GM15510 (cell line): Measurements from ENCODE around the gene EPC1.

Experiments
- POLR2A ChIP-seq: IDR thresholded peaks from 3 replicates; pipeline ENCODE4 v1.6.1; 2011; ENCODE audit warnings: borderline replicate concordance; ENCODE audit not compliant: insufficient read length; ENCODE audit errors: extremely low read depth

EPC1 gene

DNA sequence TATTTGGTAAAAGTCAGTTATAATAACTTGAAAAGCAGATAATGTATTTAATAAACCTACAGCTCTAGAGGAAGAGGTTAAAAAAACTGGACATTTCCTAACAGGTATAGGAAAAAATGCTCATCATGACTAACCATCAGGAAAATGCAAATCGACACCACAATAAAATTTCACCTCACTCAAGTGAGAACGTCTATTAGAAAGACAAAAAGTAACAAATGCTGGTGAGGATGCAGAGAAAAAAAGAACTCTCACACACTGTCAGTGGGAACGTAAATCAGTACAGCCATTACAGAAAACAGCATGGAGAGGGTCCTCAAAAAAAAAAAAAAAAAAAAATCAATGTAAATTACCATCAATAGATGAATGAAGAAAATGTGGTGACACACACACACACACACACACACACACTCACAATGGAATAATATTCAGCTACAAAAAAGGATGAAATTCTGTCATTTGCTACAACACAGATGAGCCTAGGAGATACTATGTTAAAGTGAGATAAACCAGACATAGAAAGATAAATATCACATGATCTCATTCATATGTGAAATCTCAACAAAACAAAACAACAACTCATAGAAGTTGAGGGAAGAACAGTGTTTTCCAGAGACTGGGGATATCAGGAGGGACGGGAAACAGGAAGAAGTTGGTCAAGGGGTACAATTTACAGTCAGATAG, 20.1 kb downstream of the EPC1 start:
- TF ChIP-seq POLR2A = no peak

DNA sequence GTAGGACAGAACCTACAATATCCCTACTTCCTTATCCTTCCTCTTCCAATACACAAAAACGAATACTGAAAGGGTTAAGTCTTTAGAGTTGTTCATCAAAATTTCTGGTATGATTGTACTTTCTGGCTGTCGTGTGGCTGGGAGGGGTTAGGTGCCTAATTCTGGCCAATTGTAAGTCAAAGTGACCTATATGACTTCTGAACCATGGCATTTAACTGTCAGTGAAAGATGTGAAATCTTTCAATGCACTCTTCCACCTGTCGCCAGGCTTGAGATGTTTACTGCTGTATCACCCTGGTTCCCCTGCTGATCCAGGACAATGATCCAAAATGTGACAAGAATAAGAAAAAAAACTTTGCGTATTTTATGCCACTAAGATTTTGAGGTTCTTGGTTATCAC, 20.8 kb downstream of the EPC1 start:
- no peak for TF ChIP-seq POLR2A

DNA sequence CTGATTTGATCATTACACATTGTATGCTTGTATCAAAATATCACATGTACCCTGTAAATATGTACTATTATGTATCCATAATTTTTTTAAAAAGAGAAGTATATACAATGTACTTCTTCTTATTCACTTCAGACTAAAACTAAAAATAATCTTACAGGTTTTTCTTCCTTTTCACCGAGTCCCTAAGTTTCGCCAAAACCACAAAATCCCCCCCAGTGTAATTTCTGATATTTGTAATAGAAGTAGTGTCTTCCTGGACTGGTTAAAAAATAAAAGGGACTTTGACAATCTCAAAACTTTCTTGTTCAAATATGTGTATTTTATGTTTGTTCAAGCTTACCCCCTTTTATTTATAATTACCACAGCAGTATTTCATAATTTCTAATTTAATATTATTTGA, 23.9 kb downstream of the EPC1 start:
- TF ChIP-seq POLR2A = no peak

DNA sequence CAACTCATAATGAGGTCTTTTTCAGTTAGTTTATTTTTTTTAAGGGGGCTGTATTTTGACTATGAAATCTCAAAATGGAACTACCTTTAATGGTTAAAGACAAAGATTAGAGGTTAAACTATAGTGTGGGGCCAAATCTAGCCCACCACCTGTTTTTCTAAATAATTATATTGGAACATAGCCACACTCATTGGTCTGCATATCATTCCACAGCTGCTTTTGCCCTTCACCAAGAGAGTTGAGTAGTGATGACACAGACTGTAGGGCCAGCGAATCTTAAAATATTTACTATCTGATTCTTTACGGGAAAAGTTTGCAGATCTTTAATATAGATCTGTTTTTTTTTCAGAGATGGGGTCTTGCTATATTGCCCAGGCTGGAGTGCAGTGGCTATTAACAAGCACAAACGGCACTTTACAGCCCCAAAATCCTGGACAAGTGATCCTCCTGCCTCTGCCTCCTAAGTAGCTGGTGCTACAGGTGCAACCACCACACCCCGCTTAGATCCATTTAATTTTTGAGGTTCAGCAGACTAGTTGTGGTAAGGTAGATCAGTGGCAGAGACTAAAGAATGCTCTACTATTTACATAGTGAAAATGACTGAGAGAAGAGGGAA, 25.8 kb downstream of the EPC1 start:
- no peak for TF ChIP-seq POLR2A

DNA sequence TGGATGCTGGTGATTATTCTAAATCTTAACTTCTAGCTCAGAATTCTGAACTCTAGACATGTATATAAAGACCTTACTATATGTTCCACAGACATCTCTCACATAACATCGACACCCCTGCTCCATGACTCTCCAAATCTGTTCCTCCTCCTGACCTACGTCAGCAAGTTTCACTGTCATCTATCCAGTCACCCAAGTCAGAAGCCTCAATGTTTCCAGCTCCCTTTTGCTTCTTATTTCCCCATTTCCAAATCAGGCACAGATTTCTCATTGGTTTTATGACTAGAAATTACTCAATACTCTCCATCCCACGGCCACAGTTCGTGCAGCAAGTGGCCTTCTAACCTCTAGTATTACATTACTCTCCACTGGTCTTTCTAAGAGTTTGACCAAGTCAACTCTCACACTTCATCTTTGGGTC, 28.5 kb downstream of the EPC1 start:
- TF ChIP-seq POLR2A = no peak

DNA sequence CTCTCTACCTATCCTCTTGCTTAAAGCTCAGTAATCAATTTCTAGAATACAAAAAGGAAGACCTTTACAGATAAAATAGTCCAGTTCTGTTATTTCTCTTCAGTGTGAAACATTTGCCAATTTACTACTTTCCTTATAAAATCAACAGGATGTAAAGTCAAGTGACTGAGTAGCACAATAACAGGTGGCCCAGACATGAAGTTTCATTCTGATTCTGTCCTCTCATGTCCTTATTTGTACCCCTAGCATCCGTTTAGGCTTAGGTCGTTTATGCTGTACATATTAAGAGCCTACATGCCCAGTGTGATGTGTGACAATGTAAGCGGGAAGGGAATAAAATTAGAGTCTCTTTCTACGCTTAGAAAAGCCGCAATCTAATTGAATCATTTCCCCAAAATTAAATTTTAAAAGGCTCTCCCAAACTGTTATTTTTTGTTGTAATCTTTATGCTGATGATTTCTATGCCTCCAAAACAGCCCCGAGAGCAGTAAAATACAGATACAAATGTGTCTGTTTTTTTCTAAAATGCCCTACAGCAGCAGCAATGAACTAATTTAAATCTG, 29.1 kb downstream of the EPC1 start:
- no peak for TF ChIP-seq POLR2A

DNA sequence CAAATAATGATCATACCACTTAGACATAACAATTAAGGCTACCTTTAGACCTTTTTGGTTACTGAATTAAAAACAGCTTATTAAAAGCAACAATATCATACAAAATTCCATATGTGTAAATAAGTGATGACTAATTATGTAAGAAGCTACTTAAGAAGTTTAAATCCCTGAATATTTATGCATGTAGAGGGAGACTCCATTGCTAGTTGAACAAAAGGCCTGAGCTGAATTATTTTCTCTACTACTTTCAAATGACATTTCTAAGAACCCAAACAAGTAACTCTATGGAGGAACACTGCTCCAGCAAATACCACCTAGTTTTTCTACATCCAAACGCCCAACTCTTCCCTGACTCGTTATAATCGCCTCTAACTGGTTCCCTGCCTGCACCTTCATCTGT, 31.5 kb downstream of the EPC1 start:
- no peak for TF ChIP-seq POLR2A

DNA sequence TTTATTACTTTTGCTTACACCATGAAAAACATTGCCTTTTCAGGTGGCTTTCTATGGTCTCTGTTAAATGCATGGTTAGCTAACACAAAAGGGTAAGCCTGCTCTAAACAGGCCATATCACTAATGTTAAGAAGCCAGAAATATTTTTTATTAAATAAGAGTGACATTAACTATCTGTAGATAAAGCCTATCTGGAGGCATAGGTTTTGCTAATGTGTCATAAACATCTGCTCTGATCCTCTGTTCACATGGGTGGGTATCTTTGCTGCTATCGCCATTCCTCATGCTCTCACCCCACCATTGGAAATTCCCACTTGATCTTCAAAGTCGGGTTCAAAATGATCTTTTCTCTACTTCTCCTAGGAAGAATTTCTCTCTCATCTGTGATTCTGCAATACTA, 32.4 kb downstream of the EPC1 start:
- TF ChIP-seq POLR2A = no peak

DNA sequence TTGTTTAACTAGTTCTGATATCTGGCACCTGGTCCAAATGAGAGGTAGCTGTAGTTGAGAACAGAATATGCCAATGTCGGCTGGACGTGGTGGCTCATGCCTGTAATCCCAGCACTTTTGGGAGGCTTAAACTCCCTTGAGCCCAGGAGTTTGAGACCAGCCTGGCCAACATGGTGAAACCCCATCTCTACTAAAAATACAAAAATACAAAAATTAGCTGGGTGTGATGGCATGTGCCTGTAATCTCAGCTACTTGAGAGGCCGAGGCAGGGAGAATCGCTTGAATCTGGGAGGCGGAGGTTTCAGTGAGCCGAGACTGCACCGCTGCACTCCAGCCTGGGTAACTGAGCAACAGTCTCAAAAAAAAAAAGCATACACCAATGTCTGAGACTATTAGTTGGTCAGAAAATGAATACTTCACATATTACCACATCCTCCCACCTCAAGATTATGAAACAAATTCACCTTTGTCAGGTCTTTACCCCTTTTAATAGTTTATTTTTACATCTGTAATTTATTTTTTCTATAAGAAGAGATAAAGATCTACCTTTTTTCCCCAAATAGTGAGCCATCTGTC, 38.8 kb downstream of the EPC1 start:
- TF ChIP-seq POLR2A = no peak

DNA sequence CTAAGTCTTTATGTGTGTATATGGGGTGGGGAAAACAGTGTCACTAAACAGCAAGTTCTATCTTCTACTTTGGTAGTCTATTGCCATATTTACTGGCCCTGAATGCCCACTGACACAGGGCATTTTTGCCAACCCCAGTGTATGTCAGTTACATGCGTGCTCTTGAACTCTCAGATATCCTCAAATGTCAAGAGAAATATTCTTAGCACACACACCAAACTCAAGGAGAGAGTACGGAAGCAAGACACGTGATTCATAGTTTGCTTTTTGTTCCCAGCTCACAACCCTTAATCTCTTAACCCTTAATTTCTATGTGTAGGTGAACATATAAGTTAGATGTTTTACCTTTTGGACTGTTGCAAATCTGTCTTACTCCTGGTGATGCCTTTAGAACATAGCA, 39.3 kb downstream of the EPC1 start:
- no peak for TF ChIP-seq POLR2A

DNA sequence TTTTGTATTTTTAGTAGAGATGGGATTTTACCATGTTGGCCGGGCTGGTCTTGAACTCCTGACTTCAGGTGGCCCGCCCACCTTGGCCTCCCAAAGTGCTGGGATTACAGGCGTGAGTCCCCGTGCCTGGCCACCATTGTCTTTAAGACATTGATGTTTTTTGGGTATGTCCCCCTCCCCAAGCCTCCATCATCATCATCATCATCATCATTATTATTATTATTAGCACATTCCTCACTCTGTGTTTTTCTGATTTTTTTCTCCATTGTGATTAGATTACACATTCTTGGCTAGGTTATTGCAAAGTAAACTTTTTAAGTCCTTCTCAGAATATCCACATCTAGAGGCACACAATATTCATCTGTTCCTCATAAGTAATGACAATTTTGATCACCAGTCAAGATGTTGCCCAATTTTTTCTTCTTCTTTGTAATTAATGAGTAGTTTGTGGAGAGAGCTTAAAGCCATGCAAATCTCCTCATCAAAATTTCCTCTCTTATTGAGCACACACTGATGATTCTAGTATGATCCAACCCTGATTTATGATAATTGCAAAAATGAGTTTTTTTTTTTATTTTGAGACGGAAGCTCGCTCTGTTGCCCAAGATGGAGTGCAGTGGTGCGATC, 47.5 kb downstream of the EPC1 start:
- TF ChIP-seq POLR2A = no peak

DNA sequence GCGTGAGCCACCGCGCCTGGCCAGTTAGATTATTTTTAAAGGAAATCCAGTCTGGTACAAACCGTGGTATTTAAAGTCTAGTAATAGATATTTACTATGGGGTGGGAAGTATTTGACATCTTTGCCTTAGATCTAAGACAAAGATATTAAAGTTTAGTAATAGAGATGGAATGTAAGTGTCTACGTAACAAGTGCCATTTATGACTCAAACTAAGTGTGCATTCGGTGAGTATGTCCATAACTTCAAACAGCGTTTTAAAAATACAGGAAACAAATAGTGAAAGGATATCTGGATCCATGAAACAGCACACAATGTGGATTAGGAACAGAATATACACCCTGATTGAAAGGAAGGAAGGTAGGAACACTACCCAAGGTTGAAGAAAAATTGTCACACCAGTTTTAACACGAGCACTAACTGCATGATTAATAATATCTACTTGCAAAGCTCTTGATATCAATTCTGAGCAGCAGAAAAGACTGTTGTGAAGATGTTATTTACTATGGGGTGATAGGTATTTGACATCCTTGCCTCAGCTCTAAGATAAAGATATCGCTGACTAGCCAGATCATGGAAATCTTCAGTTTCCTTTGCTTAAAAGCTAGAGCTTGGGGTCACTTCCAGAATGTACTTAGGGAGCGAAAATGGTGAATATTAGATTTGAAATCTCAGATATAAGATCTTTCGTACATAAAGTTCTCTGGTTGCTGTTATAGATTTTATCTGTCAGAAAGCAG, 48.7 kb downstream of the EPC1 start:
- TF ChIP-seq POLR2A = no peak

DNA sequence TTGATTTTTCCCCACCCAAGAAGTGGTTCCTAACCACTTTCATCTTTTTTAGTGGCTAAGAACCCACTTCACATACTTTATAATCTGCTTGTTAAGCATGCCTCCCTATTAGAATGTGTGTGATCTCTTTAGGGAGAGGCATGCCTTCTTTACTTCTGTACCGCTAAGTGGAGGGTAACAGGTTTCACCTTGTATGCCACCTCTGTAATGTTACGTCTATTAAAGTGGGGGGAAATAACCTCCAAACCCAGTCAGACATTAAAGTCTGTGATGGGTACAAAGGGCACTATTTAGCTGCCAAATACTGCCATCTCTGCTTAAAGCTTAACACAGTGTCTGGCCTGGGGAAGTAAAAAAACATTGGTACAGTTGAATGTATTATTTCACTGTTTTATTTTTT, 51.9 kb downstream of the EPC1 start:
- TF ChIP-seq POLR2A = no peak

DNA sequence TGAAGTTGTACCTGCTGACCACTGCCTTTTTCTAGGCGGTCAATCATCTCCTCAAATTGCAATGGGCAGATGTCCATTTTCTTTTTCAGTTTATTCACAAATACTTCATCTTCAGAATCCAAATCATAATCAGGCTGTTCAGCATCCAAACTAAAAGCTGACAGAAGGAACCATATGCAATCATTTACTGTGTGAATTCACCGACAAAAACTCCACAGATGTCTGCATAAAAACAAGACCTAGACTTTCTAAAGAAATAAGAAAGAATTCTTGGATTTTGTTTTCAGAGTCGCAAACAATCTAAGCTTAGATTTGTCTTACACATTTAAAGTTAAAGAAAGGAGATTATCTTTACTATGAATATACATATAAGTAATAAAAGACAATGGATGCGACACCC, 53.4 kb downstream of the EPC1 start:
- TF ChIP-seq POLR2A = no peak

DNA sequence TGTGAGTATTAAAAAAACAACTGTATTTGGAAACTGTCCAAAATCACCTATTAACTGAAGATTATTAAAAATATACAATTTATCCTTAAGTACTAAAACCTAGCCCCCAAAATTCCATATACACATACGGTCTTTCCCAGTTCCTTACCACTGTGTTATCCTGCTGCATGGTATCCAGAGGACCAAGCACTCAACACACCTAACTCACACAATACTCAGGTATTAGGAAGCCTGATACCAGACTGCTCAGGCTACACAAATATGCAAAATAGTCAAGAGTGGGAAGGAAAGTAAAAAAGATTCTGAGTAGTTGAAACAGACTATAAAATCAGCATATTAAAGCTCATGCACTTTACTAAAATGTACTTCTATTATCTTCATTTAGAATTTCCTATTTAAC, 67.2 kb downstream of the EPC1 start:
- no peak for TF ChIP-seq POLR2A
